ENCODE results near the gene LRCOL1. TPM values are rescaled to one million over a fixed set of nuclear protein-coding genes. Genes with fewer than 3 reads are reported as not detected.

The LRCOL1 gene
- total RNA-seq, 1 donor from 2014 or later = not detected

GRCh38 chr12:132558042-132558856 lies 52.1 kb downstream of the LRCOL1 start:
- DNase-seq (ENCODE audit: low spot score) = no peak
- intact Hi-C loops (cut with DNase I) = no loop called here

- DNase-seq (ENCODE audit: low spot score) = no peak
- intact Hi-C loops (cut with DNase I) = no loop called here
Measured at GRCh38 chr12:132557291-132558015, 52.9 kb downstream of the LRCOL1 start.

GRCh38 chr12:132556801-132557200 lies 53.6 kb downstream of the LRCOL1 start:
- intact Hi-C loops (cut with DNase I) = no loop called here

DNA sequence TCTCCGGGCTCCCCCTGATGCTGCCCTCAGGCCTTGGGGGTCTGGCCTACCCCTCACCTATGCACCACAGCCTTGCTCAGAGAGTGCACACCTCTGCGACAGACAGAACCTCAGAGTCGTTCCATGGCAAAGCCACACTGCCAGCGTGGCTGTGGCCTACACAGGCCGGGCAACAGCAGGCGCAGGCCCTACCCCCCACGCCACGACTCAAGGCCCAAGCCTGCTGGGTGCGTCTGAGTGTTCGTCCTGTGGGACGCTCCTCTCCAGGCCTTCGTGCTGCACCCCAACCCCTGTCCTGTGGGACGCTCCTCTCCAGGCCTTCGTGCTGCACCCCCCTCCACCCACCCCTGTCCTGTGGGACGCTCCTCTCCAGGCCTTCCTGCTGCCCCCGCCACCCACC lies 54.2 kb downstream of the LRCOL1 start:
- intact Hi-C loops (cut with DNase I) = no loop called here
- no peak for DNase-seq (ENCODE audit: low spot score)

More at GRCh38 chr12:132556801-132557200, 53.6 kb downstream of the LRCOL1 start:
- DNase-seq (ENCODE audit: low spot score) = no peak

DNA sequence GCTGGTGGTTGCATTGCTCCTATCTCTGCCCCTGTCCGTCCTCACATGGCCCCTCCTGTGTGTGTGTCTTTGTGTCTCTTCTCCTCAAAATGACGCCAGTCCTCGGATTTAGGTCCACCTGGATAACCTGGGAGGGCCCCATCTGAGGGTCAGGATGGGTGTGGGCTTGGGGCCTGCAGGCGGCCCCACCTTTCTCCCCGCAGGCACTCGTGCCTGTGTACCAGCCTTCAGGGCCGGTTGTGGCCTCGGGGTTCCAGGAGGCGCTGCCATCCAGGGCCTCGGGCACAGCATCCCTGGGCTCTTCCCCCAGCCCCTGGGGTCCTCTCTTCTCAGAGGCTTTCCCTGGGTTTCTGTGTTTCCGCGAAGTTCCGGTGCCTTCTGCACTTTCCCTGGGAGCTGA lies 54.7 kb downstream of the LRCOL1 start:
- intact Hi-C loops (cut with DNase I) = no loop called here
- DNase-seq (ENCODE audit: low spot score) = no peak

- no peak for DNase-seq (ENCODE audit: low spot score)
- intact Hi-C loops (cut with DNase I) = no loop called here
Measured at GRCh38 chr12:132554845-132555630, 55.3 kb downstream of the LRCOL1 start.

Small RNAs within 50 kb of the gene (microRNA-seq; reads per million reads assigned to microRNA genes)
- gene MIR6763 = not detected

Other genes starting within 250 kb of the LRCOL1 start
- gene FBRSL1, start 120.4 kb downstream of the LRCOL1 start, total RNA-seq = 60.4 TPM
- gene P2RX2, start 8.2 kb upstream of the LRCOL1 start, total RNA-seq = not detected
- gene POLE, start 76.8 kb upstream of the LRCOL1 start, total RNA-seq = 12.1 TPM
- 36.5 TPM for gene PXMP2, start 77.0 kb upstream of the LRCOL1 start, total RNA-seq
- 26.1 TPM for gene PGAM5, start 100.3 kb upstream of the LRCOL1 start, total RNA-seq
- 31.4 TPM for gene ANKLE2, start 151.2 kb upstream of the LRCOL1 start, total RNA-seq
- 50.1 TPM for gene GOLGA3, start 218.3 kb upstream of the LRCOL1 start, total RNA-seq